ENCODE results near the gene SEMA3G.

SEMA3G gene

GRCh38 chr3:52383446-52383845 lies 61.5 kb downstream of the SEMA3G start:
- no peak overlapping the region for H3K27ac ChIP-seq
- TF ChIP-seq ZFX (IDR thresholded peaks at IDR 0.05; ENCODE audit: borderline replicate concordance) (no peak), CTCF (IDR thresholded peaks at IDR 0.05) (no peak)
